A549 (cell line): ENCODE results near the gene TNS3. TPM values are rescaled to one million over a fixed set of nuclear protein-coding genes. Genes with fewer than 3 reads are reported as not detected.
A peak's percentile ranks its signal among the peaks of the same experiment; 100 is the strongest.

Source experiments
- ATAC-seq, 2 experiments: fragments of 200-7000 bp in 1 of 2; fragments of >200 bp in 1 of 2; cut with Nextera tagmentation in 1 of 2; cut with Tn5 transposase in 1 of 2; 3 replicates each; pipeline versions ENCODE4 v1.8.0 to v1.9.1; 2018 to 2020; ENCODE audit warnings: mild to moderate bottlenecking in 1 of 2, moderate library complexity in 1 of 2
- CTCF ChIA-PET: fragments of 300-600 bp; sonication (Branson Sonifier 250); formaldehyde crosslinking; extraction: SDS; loops from one replicate; lab custom pipeline; 2021; ENCODE audit warnings: antibody characterized with exemption, inconsistent platforms; lab: Yijun Ruan, JAX
- POLR2A ChIA-PET: fragments of 350-600 bp; formaldehyde crosslinking; extraction: SDS; loops from one replicate; lab custom pipeline; 2021; ENCODE audit warnings: antibody characterized with exemption, inconsistent platforms; lab: Yijun Ruan, JAX
- DNase-seq, 2 experiments: peaks; one replicate each; pipeline versions ENCODE4 v3.0.0 to v3.0.0-alpha.2; 2011 to 2016; ENCODE audit warnings: low read depth in 1 of 2, low spot score in 1 of 2
- FAIRE-seq: peaks from 2 replicates; lab custom pipeline; 2011; peaks lifted over from hg19 to GRCh38; lab: Jason Lieb, UNC
- H3K27ac ChIP-seq, 2 experiments: fragments of >200 bp; sonication (Bioruptor Twin); formaldehyde crosslinking; 3 replicates each; pipeline ENCODE4 v1.5.1; 2016 to 2017
- H3K4me1 ChIP-seq: fragments of >200 bp; sonication (Bioruptor Twin); formaldehyde crosslinking; 3 replicates; pipeline ENCODE4 v1.6.1; 2016
- H3K4me2 ChIP-seq: fragments of >200 bp; sonication (Bioruptor Twin); formaldehyde crosslinking; 3 replicates; pipeline ENCODE4 v1.6.1; 2016
- H3K4me3 ChIP-seq: fragments of >200 bp; sonication (Bioruptor Twin); formaldehyde crosslinking; 3 replicates; pipeline ENCODE4 v1.5.1; 2016
- H3K9me3 ChIP-seq: fragments of >200 bp; sonication (Bioruptor Twin); formaldehyde crosslinking; 3 replicates; pipeline ENCODE4 v1.6.1; 2016
- CBX2 ChIP-seq: fragments of 200-600 bp; sonication (generic); IDR thresholded peaks from 2 replicates; pipeline ENCODE4 v1.6.1; 2016; ENCODE audit warnings: low read depth, mild to moderate bottlenecking, borderline replicate concordance
- CBX8 ChIP-seq: fragments of 200-600 bp; sonication (generic); IDR thresholded peaks from 2 replicates; pipeline ENCODE4 v1.6.1; 2016
- CHD2 ChIP-seq: fragments of 150-350 bp; IDR thresholded peaks from 2 replicates; pipeline ENCODE4 v1.6.1; 2014; ENCODE audit warnings: low read length; ENCODE audit not compliant: partially characterized antibody
- E2F6 ChIP-seq: IDR thresholded peaks from 2 replicates; pipeline ENCODE4 v1.6.1; 2012; ENCODE audit warnings: low read depth, borderline replicate concordance
- EHF ChIP-seq: fragments of 250-450 bp; sonication (Bioruptor Pico); IDR thresholded peaks from 2 replicates; pipeline ENCODE4 v1.5.0; 2020; ENCODE audit warnings: mild to moderate bottlenecking
- ELK1 ChIP-seq: fragments of 150-350 bp; IDR thresholded peaks from 2 replicates; pipeline ENCODE4 v1.6.1; 2014; ENCODE audit warnings: low read depth, mild to moderate bottlenecking, low read length
- EP300 ChIP-seq, 2 experiments: fragments of >200 bp; sonication (Bioruptor Twin); formaldehyde crosslinking; IDR thresholded peaks; 2 replicates in 1 of 2; 3 replicates in 1 of 2; pipeline ENCODE4 v1.6.1; 2016 to 2017
- FOSB ChIP-seq: fragments of 250-450 bp; sonication (Bioruptor Pico); IDR thresholded peaks from 2 replicates; pipeline ENCODE4 v1.5.0; 2020; ENCODE audit warnings: mild to moderate bottlenecking, moderate library complexity
- FOSL2 ChIP-seq, 2 experiments: fragments of 450-650 bp in 1 of 2; fragments of >200 bp in 1 of 2; sonication (Bioruptor Twin) in 1 of 2; formaldehyde crosslinking; IDR thresholded peaks; 2 replicates each; pipeline versions ENCODE4 v1.5.0 to v1.6.1; 2016 to 2020; ENCODE audit warnings: mild to moderate bottlenecking in 1 of 2, moderate library complexity in 1 of 2
- GATA3 ChIP-seq: IDR thresholded peaks from 2 replicates; pipeline ENCODE4 v1.6.1; 2012; ENCODE audit warnings: borderline replicate concordance
- HEYL ChIP-seq: fragments of 250-450 bp; sonication (Bioruptor Pico); IDR thresholded peaks from 2 replicates; pipeline ENCODE4 v1.8.0; 2021; ENCODE audit warnings: mild to moderate bottlenecking, moderate library complexity
- HMGXB4 ChIP-seq: fragments of 250-450 bp; sonication (Bioruptor Pico); IDR thresholded peaks from 2 replicates; pipeline ENCODE4 v1.5.0; 2021; ENCODE audit warnings: mild to moderate bottlenecking, moderate library complexity, borderline replicate concordance
- HOXB13 ChIP-seq: fragments of 250-450 bp; sonication (Bioruptor Pico); IDR thresholded peaks from 2 replicates; pipeline ENCODE4 v1.5.0; 2020; ENCODE audit warnings: low read depth, mild to moderate bottlenecking, moderate library complexity
- HOXB5 ChIP-seq: fragments of 250-450 bp; sonication (Bioruptor Pico); IDR thresholded peaks from 2 replicates; pipeline ENCODE4 v1.5.0; 2020; ENCODE audit warnings: mild to moderate bottlenecking, moderate library complexity
- JUN ChIP-seq, 2 experiments: fragments of >200 bp; sonication (Bioruptor Twin); formaldehyde crosslinking; IDR thresholded peaks; 2 replicates in 1 of 2; 3 replicates in 1 of 2; pipeline ENCODE4 v1.6.1; 2016 to 2017
- JUNB ChIP-seq: fragments of >200 bp; sonication (Bioruptor Twin); formaldehyde crosslinking; IDR thresholded peaks from 2 replicates; pipeline ENCODE4 v1.6.1; 2016
- KDM1A ChIP-seq: fragments of 200-600 bp; sonication (generic); IDR thresholded peaks from 2 replicates; pipeline ENCODE4 v1.6.1; 2016; ENCODE audit warnings: low read depth, mild to moderate bottlenecking
- KDM5A ChIP-seq: fragments of 200-600 bp; sonication (generic); IDR thresholded peaks from 2 replicates; pipeline ENCODE4 v1.6.1; 2016; ENCODE audit warnings: antibody characterized with exemption, mild to moderate bottlenecking
- MAX ChIP-seq: IDR thresholded peaks from 2 replicates; pipeline ENCODE4 v1.6.1; 2012
- NFE2L2 ChIP-seq: fragments of 150-350 bp; conservative IDR thresholded peaks from 2 replicates; pipeline ENCODE4 v1.6.1; 2014; ENCODE audit warnings: low read length
- NPAS2 ChIP-seq: fragments of 250-450 bp; sonication (Bioruptor Pico); IDR thresholded peaks from 2 replicates; pipeline ENCODE4 v1.8.0; 2022; ENCODE audit warnings: mild to moderate bottlenecking, moderate library complexity, borderline replicate concordance
- PBX3 ChIP-seq: IDR thresholded peaks from 2 replicates; pipeline ENCODE4 v1.6.1; 2012
- PHF8 ChIP-seq: fragments of 200-600 bp; sonication (generic); IDR thresholded peaks from 2 replicates; pipeline ENCODE4 v1.6.1; 2016; ENCODE audit warnings: low read depth, mild to moderate bottlenecking, antibody characterized with exemption, moderate library complexity, borderline replicate concordance
- POLR2A ChIP-seq: IDR thresholded peaks from 2 replicates; pipeline ENCODE4 v1.6.1; 2012; ENCODE audit warnings: mild to moderate bottlenecking, low read length
- POLR2AphosphoS2 ChIP-seq: conservative IDR thresholded peaks from 2 replicates; pipeline ENCODE4 v1.6.1; 2012; ENCODE audit warnings: low read length, improper control_type of control experiment, inconsistent platforms
- RCOR1 ChIP-seq: fragments of 150-350 bp; IDR thresholded peaks from 2 replicates; pipeline ENCODE4 v1.6.1; 2014; ENCODE audit warnings: antibody characterized with exemption, low read length, low read depth
- SREBF2 ChIP-seq: fragments of 450-650 bp; IDR thresholded peaks from 2 replicates; pipeline ENCODE4 v1.6.1; 2014; ENCODE audit warnings: mild to moderate bottlenecking, moderate library complexity
- ZC3H11A ChIP-seq: fragments of 450-650 bp; IDR thresholded peaks from 2 replicates; pipeline ENCODE4 v1.6.1; 2014; ENCODE audit warnings: antibody characterized with exemption, mild to moderate bottlenecking
- ZSCAN20 ChIP-seq: fragments of 250-450 bp; sonication (Bioruptor Pico); IDR thresholded peaks from 2 replicates; pipeline ENCODE4 v1.8.0; 2022; ENCODE audit warnings: mild to moderate bottlenecking, moderate library complexity
- WGBS: methylation state at CpG from one replicate; pipeline ENCODE4 v1.1.6; 2017; ENCODE audit errors: missing lambda C conversion rate; 5-methylcytosine and 5-hydroxymethylcytosine counted together
- polyA plus RNA-seq, 4 experiments: library from polyadenylated mRNA; depleted of rRNA in 3 of 4; stranded (reverse); fragments of >200 nt; fragmentation: RNase III in 1 of 4; extraction: RNeasy Plus Mini Kit Qiagen cat#74134 plus additional on column Dnase treatment in 1 of 4; gene quantifications; 2 replicates in 3 of 4; 3 replicates in 1 of 4; pipeline ENCODE4 v1.2.3, GENCODE V29; 2011 to 2017

TNS3 gene
- polyA plus RNA-seq, 2 of the 4 experiments (the other 2 are of a cell fraction): 107 to 134 TPM

- H3K4me2 ChIP-seq: peak overlapping the region; percentile 50; the same call in 2 of the 3 replicates
- CTCF ChIA-PET: no interaction called here
- peak overlapping the region; percentile 76 to 83 for H3K27ac ChIP-seq
- DNase-seq: no peak
- peak in 1 of 2 experiments; percentile 15; a peak in 2 of 6 replicates for ATAC-seq
- TF ChIP-seq FOSL2 (IDR thresholded peaks at IDR 0.05): no peak
- TF ChIP-seq FOSL2 (CRISPR knock-in tag; IDR thresholded peaks at IDR 0.05): no peak
- TF ChIP-seq ELK1: no peak
- no peak for TF ChIP-seq CHD2
- TF ChIP-seq ZSCAN20: no peak
- TF ChIP-seq JUNB: no peak
- no peak for TF ChIP-seq SREBF2
- TF ChIP-seq POLR2AphosphoS2: no peak
- TF ChIP-seq ZC3H11A: no peak
- no peak for TF ChIP-seq E2F6
- no peak for TF ChIP-seq RCOR1
- no peak for TF ChIP-seq GATA3
- no peak for TF ChIP-seq HEYL
- TF ChIP-seq KDM5A: no peak
- no peak for TF ChIP-seq NPAS2
- H3K4me1 ChIP-seq: peaks cover 45% of the 10 kb centered on the region
- FAIRE-seq: no peak
- POLR2A ChIA-PET: interaction anchor here (1.1 to 1.6 kb wide), 2 partner anchors 12 to 22 kb away, joined by 5 read pairs; no protein-coding TSS in a partner anchor
- no peak overlapping the region for H3K4me3 ChIP-seq
- no peaks in the 10 kb centered on the region for H3K9me3 ChIP-seq
Measured at GRCh38 chr7:47622586-47622945, 40.7 kb upstream of the TNS3 start.

- ATAC-seq: peak in 1 of 2 experiments; percentile 14; a peak in 1 of 6 replicates
- TF ChIP-seq HOXB5 (CRISPR knock-in tag) (no peak), KDM1A (no peak)
- WGBS: 97% methylated on average over 14 of the region's 14 CpGs
- Histone ChIP-seq H3K4me3 (no peak overlapping the region), H3K4me2 (no peak overlapping the region), H3K27ac (peak overlapping the region; percentile 76 to 83), H3K9me3 (no peaks in the 10 kb centered on the region), H3K4me1 (peaks cover 45% of the 10 kb centered on the region)
- no peak for DNase-seq
- no peak for FAIRE-seq
- ChIA-PET POLR2A (no interaction called here), CTCF (no interaction called here)
Measured at GRCh38 chr7:47621979-47622561, 40.2 kb upstream of the TNS3 start.

- TF ChIP-seq CBX8 (no peak), KDM1A (no peak), EP300 (IDR thresholded peaks at IDR 0.05) (no peak), HOXB13 (CRISPR knock-in tag) (no peak), PBX3 (no peak), EHF (CRISPR knock-in tag) (no peak), GATA3 (no peak), CBX2 (no peak), HEYL (no peak), NFE2L2 (no peak), POLR2A (no peak), FOSB (CRISPR knock-in tag) (no peak), PHF8 (no peak), E2F6 (no peak), MAX (no peak), JUNB (no peak), JUN (IDR thresholded peaks at IDR 0.05) (no peak), HMGXB4 (no peak), ZSCAN20 (no peak)
- no peak overlapping the region for H3K4me2 ChIP-seq
- WGBS: over 99% methylated on average over 12 of the region's 12 CpGs
- peaks cover 42% of the 10 kb centered on the region for H3K4me1 ChIP-seq
- ChIA-PET CTCF (interaction anchor here (1.2 kb wide), 1 partner anchor 16 kb away, joined by 4 read pairs; no protein-coding TSS in a partner anchor), POLR2A (no interaction called here)
- no peak overlapping the region for H3K4me3 ChIP-seq
- DNase-seq (no peak), ATAC-seq (no peak), FAIRE-seq (no peak)
- H3K9me3 ChIP-seq: no peaks in the 10 kb centered on the region
- H3K27ac ChIP-seq: peak overlapping the region; percentile 44 to 83; a peak in 4 of 6 replicates
Measured at GRCh38 chr7:47621347-47621746, 39.4 kb upstream of the TNS3 start.
